CD4-positive, alpha-beta memory T cell (primary cell): ENCODE results near the gene MYO1D. TPM values are rescaled to one million over a fixed set of nuclear protein-coding genes. Genes with fewer than 3 reads are reported as not detected.

Source experiments
- CTCF ChIA-PET: fragments of 350-600 bp; sonication (Branson Sonifier 250); formaldehyde crosslinking; loops from one replicate; lab custom pipeline; 2021; ENCODE audit warnings: inconsistent platforms; ENCODE audit not compliant: partially characterized antibody; lab: Charles Lee
- POLR2A ChIA-PET: fragments of 350-600 bp; sonication (Branson Sonifier 250); formaldehyde crosslinking; loops from one replicate; lab custom pipeline; 2021; ENCODE audit not compliant: partially characterized antibody; lab: Charles Lee
- DNase-seq, 5 donors: peaks; one replicate each; pipeline versions ENCODE4 v3.0.0 to v3.0.0-alpha.2; 2020 to 2022; ENCODE audit warnings: mixed read lengths in 1 of 5
- H3K27ac ChIP-seq: one replicate; pipeline ENCODE4 v1.7.0; 2013; ENCODE audit warnings: low read depth, low read length
- H3K27me3 ChIP-seq: 2 replicates; pipeline ENCODE4 v1.7.0; 2013; ENCODE audit warnings: mild to moderate bottlenecking, low read length, moderate library complexity; ENCODE audit not compliant: insufficient read depth
- H3K36me3 ChIP-seq: 2 replicates; pipeline ENCODE4 v1.7.0; 2013; ENCODE audit warnings: mild to moderate bottlenecking, low read length, moderate library complexity; ENCODE audit not compliant: insufficient read depth
- H3K4me1 ChIP-seq: 2 replicates; pipeline ENCODE4 v1.7.0; 2013; ENCODE audit warnings: mild to moderate bottlenecking, low read length, moderate library complexity; ENCODE audit not compliant: insufficient read depth
- H3K4me3 ChIP-seq, 2 donors: one replicate each; pipeline ENCODE4 v1.7.0; 2013; ENCODE audit warnings: low read length in 2 of 2, mild to moderate bottlenecking in 1 of 2
- H3K9me3 ChIP-seq, 2 donors: one replicate each; pipeline ENCODE4 v1.7.0; 2013; ENCODE audit warnings: low read length in 2 of 2, control low read depth in 1 of 2; ENCODE audit not compliant: control insufficient read depth in 1 of 2
- H3K27ac Mint-ChIP-seq, 7 donors: one replicate each; pipeline ENCODE4 v1.8.0; 2020 to 2021; ENCODE audit warnings: mixed read lengths in 7 of 7, mild to moderate bottlenecking in 6 of 7, inconsistent platforms in 3 of 7, moderate library complexity in 3 of 7
- H3K27me3 Mint-ChIP-seq, 2 donors: one replicate each; pipeline ENCODE4 v1.8.0; 2020 to 2021; ENCODE audit warnings: mixed read lengths in 2 of 2
- H3K36me3 Mint-ChIP-seq, 2 donors: one replicate each; pipeline ENCODE4 v1.8.0; 2020 to 2021; ENCODE audit warnings: mixed read lengths in 2 of 2, inconsistent platforms in 1 of 2, mild to moderate bottlenecking in 1 of 2
- H3K4me1 Mint-ChIP-seq, 4 donors: one replicate each; pipeline ENCODE4 v1.8.0; 2020 to 2021; ENCODE audit warnings: mixed read lengths in 4 of 4, mild to moderate bottlenecking in 1 of 4
- H3K4me3 Mint-ChIP-seq, 8 donors: one replicate each; pipeline ENCODE4 v1.8.0; 2020 to 2021; ENCODE audit warnings: mixed read lengths in 8 of 8, mild to moderate bottlenecking in 7 of 8, moderate library complexity in 6 of 8, inconsistent platforms in 3 of 8
- H3K9me3 Mint-ChIP-seq, 8 donors: one replicate each; pipeline ENCODE4 v1.8.0; 2020 to 2021; ENCODE audit warnings: mixed read lengths in 8 of 8, mild to moderate bottlenecking in 5 of 8, inconsistent platforms in 3 of 8, moderate library complexity in 1 of 8
- intact Hi-C: fragments of 100-400 bp; cut with micrococcal nuclease; formaldehyde crosslinking; loops from one replicate; pipeline ENCODE4 v1.15.1; 2023
- polyA plus RNA-seq, 2 donors: library from polyadenylated mRNA; unstranded; fragments of 300-500 nt; fragmentation: Illumina TruSeq; gene quantifications; one replicate each; pipeline ENCODE4 v1.2.3, GENCODE V29; 2021
- total RNA-seq, 2 experiments: library from RNA; stranded (reverse); gene quantifications; one replicate each; pipeline ENCODE4 v1.2.3, GENCODE V29; 2021

MYO1D gene
- total and polyA plus RNA-seq, 4 experiments from 2014 or later = 2.0 to 12.7 (median 10.5) TPM

DNA sequence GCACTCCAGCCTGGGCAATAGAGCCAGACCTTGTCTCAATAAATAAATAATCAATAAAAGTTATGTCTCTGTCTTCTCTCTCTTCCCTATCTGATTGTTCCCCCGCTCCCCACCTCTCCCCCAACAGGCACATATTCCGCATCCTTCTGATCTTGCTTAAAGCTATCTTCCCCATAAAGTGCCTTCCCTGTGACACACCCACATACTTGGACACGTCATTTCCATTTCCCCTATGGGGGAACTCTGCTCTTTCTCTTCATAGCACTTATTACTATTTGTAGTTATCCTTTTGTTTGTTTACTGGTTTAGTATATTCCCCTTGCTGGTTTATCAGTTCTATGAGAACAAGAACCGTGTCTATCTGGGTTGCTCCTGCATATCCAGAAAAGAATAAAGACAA, 14.9 kb downstream of the MYO1D start:
- CTCF ChIA-PET = interaction anchor here (3.7 kb wide), 1 partner anchor 15 kb away, joined by 23 read pairs; the partner anchor contains the start of gene MYO1D
- Mint-ChIP-seq H3K36me3 (no peaks in the 10 kb centered on the region), H3K4me1 (peaks cover 0 to 3% (median 0%) of the 10 kb centered on the region in 4 donors), H3K27me3 (no peaks in the 10 kb centered on the region), H3K27ac (no peak overlapping the region), H3K9me3 (no peaks in the 10 kb centered on the region), H3K4me3 (no peak overlapping the region)
- no peaks in the 10 kb centered on the region for H3K27me3 ChIP-seq
- POLR2A ChIA-PET = no interaction called here
- no peaks in the 10 kb centered on the region for H3K4me1 ChIP-seq
- no peaks in the 10 kb centered on the region for H3K9me3 ChIP-seq
- no peak overlapping the region for H3K4me3 ChIP-seq
- DNase-seq = no peak
- intact Hi-C loops = no loop called here
- no peak overlapping the region for H3K27ac ChIP-seq
- no peaks in the 10 kb centered on the region for H3K36me3 ChIP-seq

DNA sequence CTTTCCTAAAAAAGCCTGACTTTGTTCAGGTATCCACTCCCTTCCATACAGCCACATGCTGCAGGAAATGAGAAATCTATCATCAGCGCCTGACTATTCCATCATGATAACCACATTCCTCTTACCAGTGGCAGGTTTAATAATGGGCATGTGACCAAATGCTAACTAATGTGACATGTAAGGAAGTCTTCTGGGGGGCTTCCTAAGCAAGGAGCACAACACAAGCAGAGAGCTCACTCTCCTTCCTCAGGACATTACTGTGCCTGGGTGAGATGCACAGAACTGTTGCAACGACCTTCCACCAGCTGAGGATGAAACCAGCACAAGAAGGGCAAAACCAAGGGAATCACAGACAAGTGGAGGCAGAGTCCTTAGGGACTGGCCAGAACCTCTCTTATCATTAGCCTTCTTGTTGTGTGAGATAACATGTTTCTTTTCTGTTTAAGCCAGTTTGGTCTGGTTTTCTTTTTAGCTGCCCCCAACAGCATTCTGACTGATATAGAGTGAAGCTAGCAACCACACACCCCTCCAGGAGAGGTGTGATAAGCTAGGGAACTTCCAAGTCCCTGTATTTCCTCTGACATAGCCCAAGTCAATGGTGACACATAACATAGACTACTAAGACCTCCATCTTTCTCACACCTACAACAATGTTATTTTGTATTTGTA, 16.9 kb downstream of the MYO1D start:
- Histone ChIP-seq H3K27me3 (no peaks in the 10 kb centered on the region), H3K27ac (no peak overlapping the region), H3K4me3 (no peak overlapping the region), H3K36me3 (no peaks in the 10 kb centered on the region), H3K9me3 (no peaks in the 10 kb centered on the region), H3K4me1 (no peaks in the 10 kb centered on the region)
- DNase-seq = no peak
- ChIA-PET POLR2A (no interaction called here), CTCF (interaction anchor here (1.3 to 1.5 kb wide), 2 partner anchors 17 kb away, joined by 4 read pairs; partner anchors contain the start of gene MYO1D)
- H3K4me1 Mint-ChIP-seq = peaks cover 0 to 3% (median 0%) of the 10 kb centered on the region in 4 donors
- H3K27ac Mint-ChIP-seq = no peak overlapping the region
- no peaks in the 10 kb centered on the region for H3K27me3 Mint-ChIP-seq
- no peaks in the 10 kb centered on the region for H3K36me3 Mint-ChIP-seq
- no peak overlapping the region for H3K4me3 Mint-ChIP-seq
- intact Hi-C loops = no loop called here
- no peaks in the 10 kb centered on the region for H3K9me3 Mint-ChIP-seq

DNA sequence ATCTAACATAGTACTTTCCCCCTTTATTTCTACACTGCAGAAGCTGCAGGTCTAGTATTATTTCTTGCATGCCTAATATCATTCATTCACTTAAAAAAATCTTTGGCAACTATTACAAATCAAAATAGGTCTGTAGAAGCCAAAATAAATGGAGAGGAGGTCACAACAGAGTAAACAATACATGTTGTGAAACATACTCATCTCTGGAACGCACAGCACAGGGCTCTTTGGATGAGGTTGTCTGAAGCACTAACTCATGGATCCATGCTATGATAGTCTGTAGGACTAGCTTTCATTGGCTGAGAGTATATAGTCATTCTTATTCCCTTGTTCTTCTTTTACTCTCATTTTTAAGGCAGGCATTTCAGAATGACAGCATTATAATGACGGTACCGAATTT, 21.3 kb downstream of the MYO1D start:
- CTCF ChIA-PET = interaction anchor here (1.1 kb wide), 1 partner anchor 20 kb away, joined by 3 read pairs; no protein-coding TSS in a partner anchor
- POLR2A ChIA-PET = no interaction called here
- peaks cover 0 to 5% (median under 1%) of the 10 kb centered on the region in 4 donors for H3K4me1 Mint-ChIP-seq

DNA sequence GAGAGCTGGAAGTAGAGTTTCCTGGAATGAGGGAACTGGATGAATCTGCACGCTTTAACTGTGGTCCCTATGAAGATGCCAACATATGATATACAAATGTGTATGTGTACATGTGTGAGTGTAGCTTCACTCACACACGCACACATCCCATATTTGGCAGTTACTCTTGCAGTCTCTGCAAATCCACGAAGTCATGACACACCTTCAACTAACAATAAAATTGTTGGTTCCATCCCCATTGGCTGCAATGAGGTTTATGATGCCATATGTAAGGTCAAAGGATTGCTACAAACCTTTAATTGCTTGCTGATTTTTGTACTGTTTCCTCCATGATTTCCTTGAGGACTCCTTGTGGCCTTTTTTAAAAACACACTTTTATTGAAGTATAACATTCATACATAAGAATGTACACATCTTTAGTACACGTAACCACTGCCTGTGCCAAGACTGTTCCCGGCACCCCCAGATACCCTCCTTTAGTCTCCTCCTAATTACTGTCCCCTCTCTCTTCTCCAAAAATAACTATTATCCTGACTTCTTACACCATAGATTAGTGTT, 22.0 kb downstream of the MYO1D start:
- ChIA-PET POLR2A (interaction anchor here (0.7 to 1.1 kb wide), 2 partner anchors 22 to 37 kb away, joined by 3 read pairs; partner anchors contain the start of gene MYO1D), CTCF (interaction anchor here (0.7 to 1.1 kb wide), 2 partner anchors 21 to 72 kb away, joined by 3 read pairs; no protein-coding TSS in a partner anchor)
- no peaks in the 10 kb centered on the region for H3K9me3 ChIP-seq
- no peaks in the 10 kb centered on the region for H3K27me3 ChIP-seq
- H3K4me3 Mint-ChIP-seq = no peak overlapping the region
- H3K9me3 Mint-ChIP-seq = peaks cover 0 to 2% (median 0%) of the 10 kb centered on the region in 8 donors
- no peak overlapping the region for H3K4me3 ChIP-seq
- peaks cover 0 to 3% of the 10 kb centered on the region in 2 donors for H3K27me3 Mint-ChIP-seq
- no peaks in the 10 kb centered on the region for H3K36me3 ChIP-seq
- DNase-seq = no peak
- H3K36me3 Mint-ChIP-seq = no peaks in the 10 kb centered on the region
- intact Hi-C loops = no loop called here
- no peak overlapping the region for H3K27ac ChIP-seq
- no peaks in the 10 kb centered on the region for H3K4me1 ChIP-seq
- peaks cover 0 to 5% (median under 1%) of the 10 kb centered on the region in 4 donors for H3K4me1 Mint-ChIP-seq
- no peak overlapping the region for H3K27ac Mint-ChIP-seq

More for the DNA sequence above, 21.3 kb downstream of the MYO1D start:
- Mint-ChIP-seq H3K4me3 (no peak overlapping the region), H3K27ac (no peak overlapping the region), H3K36me3 (no peaks in the 10 kb centered on the region), H3K9me3 (no peaks in the 10 kb centered on the region), H3K27me3 (peaks cover 0 to 3% of the 10 kb centered on the region in 2 donors)
- intact Hi-C loops = no loop called here
- DNase-seq = no peak
- H3K4me1 ChIP-seq = no peaks in the 10 kb centered on the region
- no peak overlapping the region for H3K4me3 ChIP-seq
- no peaks in the 10 kb centered on the region for H3K36me3 ChIP-seq
- H3K27ac ChIP-seq = no peak overlapping the region
- H3K9me3 ChIP-seq = no peaks in the 10 kb centered on the region
- no peaks in the 10 kb centered on the region for H3K27me3 ChIP-seq

DNA sequence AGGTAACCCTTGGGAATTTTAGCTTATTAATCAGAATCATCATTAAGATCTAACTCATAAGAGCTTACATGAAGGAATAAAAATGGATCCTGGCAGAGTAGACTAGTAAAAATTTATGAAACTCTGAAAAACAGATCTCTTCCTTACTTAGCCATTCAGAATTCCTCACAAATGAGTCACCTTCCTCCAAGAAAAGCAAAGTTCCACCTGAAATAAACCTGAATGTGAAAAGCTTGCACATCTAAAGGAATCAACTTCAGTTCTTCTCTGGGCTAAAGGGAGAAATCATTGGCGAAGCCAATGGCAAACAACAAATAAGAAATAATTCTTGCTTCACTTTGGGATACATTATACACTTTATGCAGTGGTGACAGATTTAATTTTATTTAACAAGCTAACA, 22.7 kb downstream of the MYO1D start:
- Mint-ChIP-seq H3K4me1 (peaks cover 0 to 3% (median under 1%) of the 10 kb centered on the region in 4 donors), H3K27ac (no peak overlapping the region), H3K4me3 (no peak overlapping the region), H3K36me3 (no peaks in the 10 kb centered on the region), H3K9me3 (peaks cover 0 to 2% (median 0%) of the 10 kb centered on the region in 8 donors), H3K27me3 (peaks cover 0 to 3% of the 10 kb centered on the region in 2 donors)
- H3K9me3 ChIP-seq = no peaks in the 10 kb centered on the region
- POLR2A ChIA-PET = interaction anchor here (0.7 to 1.1 kb wide), 2 partner anchors 23 to 36 kb away, joined by 3 read pairs; partner anchors contain the start of gene MYO1D
- H3K27ac ChIP-seq = no peak overlapping the region
- H3K27me3 ChIP-seq = no peaks in the 10 kb centered on the region
- no peaks in the 10 kb centered on the region for H3K36me3 ChIP-seq
- DNase-seq = no peak
- H3K4me1 ChIP-seq = no peaks in the 10 kb centered on the region
- no peak overlapping the region for H3K4me3 ChIP-seq
- CTCF ChIA-PET = interaction anchor here (0.7 to 1.1 kb wide), 2 partner anchors 22 to 71 kb away, joined by 3 read pairs; no protein-coding TSS in a partner anchor
- intact Hi-C loops = no loop called here

DNA sequence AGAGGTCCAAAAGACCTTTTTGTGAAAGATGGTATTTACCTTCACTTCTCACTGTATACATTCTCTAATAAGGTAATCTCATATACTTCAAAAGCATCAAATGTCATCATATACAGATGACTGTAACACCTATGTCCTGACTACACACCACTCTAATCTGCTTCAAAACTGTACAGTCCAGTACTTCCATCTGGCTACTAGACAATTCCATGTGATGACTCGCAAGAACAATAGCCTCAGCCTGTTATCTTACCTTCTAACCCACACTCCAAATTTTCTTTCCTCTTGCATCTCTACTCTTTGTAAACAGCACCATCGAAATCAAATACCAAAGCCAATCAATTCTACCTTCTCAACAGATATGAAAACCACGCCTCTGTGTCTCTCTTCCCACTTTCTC, 24.1 kb downstream of the MYO1D start:
- Histone ChIP-seq H3K27me3 (no peaks in the 10 kb centered on the region), H3K4me3 (no peak overlapping the region), H3K27ac (no peak overlapping the region), H3K4me1 (no peaks in the 10 kb centered on the region), H3K36me3 (no peaks in the 10 kb centered on the region), H3K9me3 (no peaks in the 10 kb centered on the region)
- Mint-ChIP-seq H3K4me1 (peaks cover 0 to 2% (median under 1%) of the 10 kb centered on the region in 4 donors), H3K27ac (no peak overlapping the region), H3K27me3 (peaks cover 0 to 3% of the 10 kb centered on the region in 2 donors), H3K36me3 (no peaks in the 10 kb centered on the region), H3K4me3 (no peak overlapping the region), H3K9me3 (peaks cover 0 to 2% (median 0%) of the 10 kb centered on the region in 8 donors)
- CTCF ChIA-PET = no interaction called here
- no peak for DNase-seq
- intact Hi-C loops = no loop called here
- POLR2A ChIA-PET = no interaction called here

DNA sequence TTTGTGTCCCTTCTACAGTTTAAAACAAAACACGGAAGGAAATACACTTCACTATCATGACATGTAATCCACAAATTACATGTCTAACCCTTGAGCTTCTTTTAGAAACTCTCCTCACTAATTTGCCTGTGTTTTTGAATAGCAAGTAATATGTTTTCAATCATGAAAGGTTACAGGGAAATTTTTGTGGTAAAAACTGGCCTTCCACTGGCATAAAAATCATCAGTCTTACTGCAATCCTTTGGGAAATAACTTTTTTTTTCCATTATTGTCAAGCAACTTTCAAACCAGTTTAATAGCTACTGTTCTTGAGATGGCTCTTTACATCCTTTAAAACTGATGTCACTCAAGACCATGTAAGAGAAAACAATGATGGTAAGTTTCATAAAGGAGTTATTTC, 27.0 kb downstream of the MYO1D start:
- H3K9me3 ChIP-seq = no peaks in the 10 kb centered on the region
- ChIA-PET POLR2A (no interaction called here), CTCF (no interaction called here)
- no peak overlapping the region for H3K4me3 ChIP-seq
- H3K27me3 ChIP-seq = no peaks in the 10 kb centered on the region
- no peak overlapping the region for H3K27ac ChIP-seq
- Mint-ChIP-seq H3K4me3 (no peak overlapping the region), H3K27me3 (peaks cover 0 to 3% of the 10 kb centered on the region in 2 donors), H3K36me3 (no peaks in the 10 kb centered on the region), H3K27ac (no peak overlapping the region), H3K9me3 (peaks cover 0 to 2% (median 0%) of the 10 kb centered on the region in 8 donors), H3K4me1 (peaks cover 0 to 2% (median under 1%) of the 10 kb centered on the region in 4 donors)
- intact Hi-C loops = no loop called here
- no peak for DNase-seq
- no peaks in the 10 kb centered on the region for H3K36me3 ChIP-seq
- no peaks in the 10 kb centered on the region for H3K4me1 ChIP-seq
